RPMI7951 (cell line): ENCODE results near the gene TSPAN1. TPM values are rescaled to one million over a fixed set of nuclear protein-coding genes. Genes with fewer than 3 reads are reported as not detected.
"Not testable (repeated sequence)": the region's sequence is repeated elsewhere in the genome, so short reads cannot be mapped to it uniquely, and the experiment has no call there.

Experiments used
- DNase-seq: peaks from one replicate; pipeline ENCODE4 v3.0.0-alpha.2; 2012; ENCODE audit warnings: low read depth
- total RNA-seq: library from RNA; depleted of rRNA; stranded (reverse); fragments of >200 nt; shearing (Covaris generic); gene quantifications from 2 replicates; pipeline ENCODE4 v1.2.3, GENCODE V29; 2014; rRNA removed

The TSPAN1 gene
- total RNA-seq, 1 experiment from 2014 or later: 0.48 TPM

GRCh38 chr1:46218443-46218842 is 43.6 kb downstream of the TSPAN1 start:
- no peak for DNase-seq

GRCh38 chr1:46219551-46220520 is 44.9 kb downstream of the TSPAN1 start:
- peak; percentile 38 for DNase-seq

- DNase-seq: no peak
Observed at GRCh38 chr1:46220808-46221207, 45.9 kb downstream of the TSPAN1 start.

- DNase-seq: peak; percentile 38
Observed at GRCh38 chr1:46221749-46222148, 46.9 kb downstream of the TSPAN1 start.

- DNase-seq: not testable (repeated sequence)
Observed at GRCh38 chr1:46223055-46223454, 48.2 kb downstream of the TSPAN1 start.

- DNase-seq: peak; percentile 85
Observed at GRCh38 chr1:46223472-46223943, 48.6 kb downstream of the TSPAN1 start.

GRCh38 chr1:46224966-46225365 is 50.1 kb downstream of the TSPAN1 start:
- no peak for DNase-seq

- not testable (repeated sequence) for DNase-seq
Observed at GRCh38 chr1:46231231-46231630, 56.3 kb downstream of the TSPAN1 start.

Other genes starting within 250 kb of the TSPAN1 start
- 10.5 and 10.8 TPM in 2 replicates for gene PIK3R3, start 42.5 kb upstream of the TSPAN1 start, total RNA-seq
- gene P3R3URF, start 1.4 kb downstream of the TSPAN1 start, total RNA-seq: not detected in 2 replicates
- 52.9 and 57.0 TPM in 2 replicates for gene POMGNT1, start 23.3 kb downstream of the TSPAN1 start, total RNA-seq
- gene LURAP1, start 28.2 kb downstream of the TSPAN1 start, total RNA-seq: 4.4 and 4.5 TPM in 2 replicates
- gene RAD54L, start 72.7 kb downstream of the TSPAN1 start, total RNA-seq: 12.7 and 13.1 TPM in 2 replicates
- 60.8 and 63.3 TPM in 2 replicates for gene LRRC41, start 128.5 kb downstream of the TSPAN1 start, total RNA-seq
- 747 and 790 TPM in 2 replicates for gene UQCRH, start 128.6 kb downstream of the TSPAN1 start, total RNA-seq
- gene NSUN4, start 165.7 kb downstream of the TSPAN1 start, total RNA-seq: 8.1 and 8.8 TPM in 2 replicates
- gene FAAH, start 219.2 kb downstream of the TSPAN1 start, total RNA-seq: not detected in 2 replicates